HepG2 (cell line): ENCODE data around the gene RARA. TPM values are rescaled to one million over a fixed set of nuclear protein-coding genes. Genes with fewer than 3 reads are reported as not detected.
A peak's percentile ranks its signal among the peaks of the same experiment; 100 is the strongest.

Experiments used
- ASH2L ChIP-seq: fragments of 300-600, 200-600 bp; sonication (generic); IDR thresholded peaks from 2 replicates; pipeline ENCODE4 v1.7.0; 2017; ENCODE audit warnings: low read depth, mild to moderate bottlenecking, moderate library complexity, mixed read lengths, low read length; ENCODE audit not compliant: insufficient read length
- HNRNPLL ChIP-seq: fragments of 200-400 bp; formaldehyde crosslinking; IDR thresholded peaks from 2 replicates; pipeline ENCODE4 v1.6.1; 2017; ENCODE audit warnings: mild to moderate bottlenecking, low read depth, low read length; ENCODE audit not compliant: poor library complexity, severe bottlenecking
- HOMEZ ChIP-seq: IDR thresholded peaks from 2 replicates; pipeline ENCODE4 v1.6.1; 2016; ENCODE audit warnings: low read depth
- HOXD1 ChIP-seq: sonication (generic); formaldehyde crosslinking; IDR thresholded peaks from 2 replicates; pipeline ENCODE4 v1.5.0; 2020; ENCODE audit warnings: missing genetic modification reagents
- KLF9 ChIP-seq: IDR thresholded peaks from 2 replicates; pipeline ENCODE4 v1.6.1; 2016; ENCODE audit warnings: low read depth
- LCORL ChIP-seq, 2 experiments: fragments of 450-650 bp in 1 of 2; sonication (generic) in 1 of 2; formaldehyde crosslinking in 1 of 2; IDR thresholded peaks; 2 replicates each; pipeline versions ENCODE4 v1.5.0 to v1.6.1; 2017 to 2020; ENCODE audit warnings: antibody characterized with exemption in 1 of 2, missing genetic modification reagents in 1 of 2
- POLR2A ChIP-seq, 2 experiments: IDR thresholded peaks; 2 replicates each; pipeline ENCODE4 v1.6.1; 2011; ENCODE audit warnings: low read depth in 2 of 2, low read length in 2 of 2, mild to moderate bottlenecking in 1 of 2, moderate library complexity in 1 of 2; ENCODE audit not compliant: insufficient read depth in 1 of 2
- RELA ChIP-seq: sonication (generic); formaldehyde crosslinking; IDR thresholded peaks from 2 replicates; pipeline ENCODE4 v1.4.0; 2020; ENCODE audit warnings: missing genetic modification reagents
- SCMH1 ChIP-seq: sonication (generic); formaldehyde crosslinking; IDR thresholded peaks from 2 replicates; pipeline ENCODE4 v1.9.0; 2021; ENCODE audit warnings: missing genetic modification reagents, mild to moderate bottlenecking, borderline replicate concordance
- ZBTB2 ChIP-seq: sonication (generic); formaldehyde crosslinking; IDR thresholded peaks from 2 replicates; pipeline ENCODE4 v1.8.0; 2022; ENCODE audit warnings: low read depth, missing genetic modification reagents
- ZBTB44 ChIP-seq: sonication (generic); formaldehyde crosslinking; IDR thresholded peaks from 2 replicates; pipeline ENCODE4 v1.4.0; 2020; ENCODE audit warnings: missing genetic modification reagents
- ZNF18 ChIP-seq: sonication (generic); formaldehyde crosslinking; IDR thresholded peaks from 2 replicates; pipeline ENCODE4 v1.8.0; 2022; ENCODE audit warnings: mild to moderate bottlenecking, missing genetic modification reagents; ENCODE audit not compliant: insufficient replicate concordance
- ZNF234 ChIP-seq: sonication (generic); formaldehyde crosslinking; conservative IDR thresholded peaks from 2 replicates; pipeline ENCODE4 v1.5.1; 2020; ENCODE audit warnings: mild to moderate bottlenecking, missing genetic modification reagents
- ZNF260 ChIP-seq: sonication (generic); formaldehyde crosslinking; IDR thresholded peaks from 2 replicates; pipeline ENCODE4 v1.4.0; 2020; ENCODE audit warnings: missing genetic modification reagents, low read depth, mild to moderate bottlenecking, borderline replicate concordance
- ZNF451 ChIP-seq: sonication (generic); formaldehyde crosslinking; IDR thresholded peaks from 2 replicates; pipeline ENCODE4 v1.5.0; 2020; ENCODE audit warnings: mild to moderate bottlenecking, missing genetic modification reagents
- ZNF496 ChIP-seq: sonication (generic); formaldehyde crosslinking; IDR thresholded peaks from 2 replicates; pipeline ENCODE4 v1.8.1; 2023; ENCODE audit warnings: mild to moderate bottlenecking, moderate library complexity, missing genetic modification reagents; ENCODE audit not compliant: insufficient replicate concordance
- ZNF678 ChIP-seq: sonication (generic); formaldehyde crosslinking; IDR thresholded peaks from 2 replicates; pipeline ENCODE4 v1.4.0; 2020; ENCODE audit warnings: mild to moderate bottlenecking, missing genetic modification reagents
- ZNF773 ChIP-seq: sonication (generic); formaldehyde crosslinking; IDR thresholded peaks from 2 replicates; pipeline ENCODE4 v1.4.0; 2020; ENCODE audit warnings: missing genetic modification reagents, borderline replicate concordance
- ZNF777 ChIP-seq: sonication (generic); formaldehyde crosslinking; IDR thresholded peaks from 2 replicates; pipeline ENCODE4 v1.4.0; 2020; ENCODE audit warnings: missing genetic modification reagents
- ZNF792 ChIP-seq: IDR thresholded peaks from 2 replicates; pipeline ENCODE4 v1.6.1; 2016
- ZSCAN9 ChIP-seq: IDR thresholded peaks from 2 replicates; pipeline ENCODE4 v1.6.1; 2016; ENCODE audit warnings: borderline replicate concordance
- polyA plus RNA-seq, 8 experiments: library from polyadenylated mRNA; depleted of rRNA in 3 of 8; stranded (reverse) in 7 of 8; unstranded in 1 of 8; fragments of >200 nt; fragmentation: Illumina TruSeq in 4 of 8; extraction: Trizol in 4 of 8; gene quantifications; 2 replicates each; pipeline versions ENCODE4 v1.2.1 to v1.2.3, GENCODE V29; 2011 to 2016; ENCODE audit warnings: low read depth in 4 of 8, missing spikeins in 1 of 8, mixed read lengths in 1 of 8; ENCODE audit not compliant: insufficient read depth in 1 of 8
- total RNA-seq, 5 experiments: library from RNA; depleted of rRNA; stranded (reverse); fragments of >200 nt; fragmentation: Illumina TruSeq; extraction: Trizol; gene quantifications; 2 replicates each; pipeline ENCODE4 v1.2.3, GENCODE V29; 2016; ENCODE audit warnings: low read depth in 1 of 5

RARA gene
- total and polyA plus RNA-seq, 2 of the 13 experiments (the other 11 are each of a cell fraction or from before 2014, with no cell fraction given) = 6.4 to 8.6 TPM

GRCh38 chr17:40352779-40353394, 43.9 kb downstream of the RARA start (continued):
- TF ChIP-seq ZNF18 (CRISPR knock-in tag) (peak; percentile 66), SCMH1 (CRISPR knock-in tag) (no peak), ZNF792 (peak; percentile 86), HOXD1 (CRISPR knock-in tag) (no peak), ZSCAN9 (peak; percentile 67; the same call in 1 of the 2 replicates), RELA (CRISPR knock-in tag) (no peak), ZNF234 (CRISPR knock-in tag) (no peak), ASH2L (peak; percentile 19), ZBTB2 (no peak), POLR2A (IDR thresholded peaks at IDR 0.05; ENCODE audit: insufficient read depth in 1 of 2, low read depth in 2 of 2, low read length in 2 of 2) (no peak), ZNF496 (CRISPR knock-in tag) (no peak), LCORL (IDR thresholded peaks at IDR 0.05) (no peak; the same call in 1 of the 2 replicates), LCORL (CRISPR knock-in tag; IDR thresholded peaks at IDR 0.05) (peak; percentile 99), HOMEZ (peak; percentile 69), HNRNPLL (no peak), ZNF773 (CRISPR knock-in tag) (no peak), ZBTB44 (no peak), ZNF260 (CRISPR knock-in tag) (no peak), ZNF451 (CRISPR knock-in tag) (no peak), ZNF777 (no peak; the same call in 1 of the 2 replicates), KLF9 (CRISPR knock-in tag) (peak; percentile 53; the same call in 1 of the 2 replicates), ZNF678 (CRISPR knock-in tag) (no peak)
